ENCODE results near the gene NUCB2.
"Not testable (repeated sequence)": the region's sequence is repeated elsewhere in the genome, so short reads cannot be mapped to it uniquely, and the experiment has no call there.

The NUCB2 gene

DNA sequence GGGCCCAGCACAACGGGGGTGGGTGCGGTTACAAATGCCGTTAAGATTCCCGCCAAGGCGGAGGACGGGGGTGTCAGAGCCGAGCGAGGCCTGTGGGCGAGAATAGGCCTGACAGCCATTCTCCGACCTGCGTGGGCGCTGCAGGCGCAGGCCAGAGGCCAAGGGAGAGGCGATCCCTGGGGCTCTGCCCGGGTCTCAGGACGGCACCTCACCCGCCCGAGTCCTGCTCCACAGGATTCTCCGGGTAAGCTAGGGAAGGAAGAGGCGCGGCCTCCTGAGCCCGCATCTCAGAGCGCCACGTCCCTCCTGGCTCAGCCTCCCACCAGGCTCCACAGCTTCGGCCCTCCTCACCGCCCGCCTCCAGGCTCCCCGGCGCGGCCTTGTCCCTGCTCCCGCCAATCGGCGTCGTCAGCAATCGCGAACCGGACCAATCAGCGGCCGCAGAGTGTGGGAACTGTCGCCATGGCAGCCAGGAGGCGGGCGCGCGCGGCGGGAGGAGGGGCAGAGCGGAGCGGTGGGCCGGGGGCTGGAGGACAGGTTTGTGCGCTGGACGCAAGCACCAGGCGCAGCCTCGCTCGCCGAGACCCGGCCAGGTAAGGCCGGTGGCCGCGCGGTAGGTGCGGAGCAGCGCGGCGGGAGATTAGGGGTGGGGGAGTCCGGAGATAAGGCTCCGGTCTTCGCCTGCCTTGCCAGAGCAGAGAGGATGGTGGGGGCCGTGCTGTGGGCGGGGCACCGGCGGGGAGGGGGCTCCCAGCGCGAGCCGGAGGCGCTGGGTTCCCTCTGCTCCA lies at the start of gene NUCB2:
NUCB2 (plus strand) TSS at position 504 of the 788 bp plus-strand sequence. CDS start 18,585 bp downstream, outside the sequence.
- DNase-seq, result peak; percentile 91

- not testable (repeated sequence) for DNase-seq
Measured at GRCh38 chr11:17228186-17228925, 48.2 kb upstream of the NUCB2 start.

- no peak for DNase-seq
Measured at GRCh38 chr11:17229481-17230152, 46.9 kb upstream of the NUCB2 start.

DNA sequence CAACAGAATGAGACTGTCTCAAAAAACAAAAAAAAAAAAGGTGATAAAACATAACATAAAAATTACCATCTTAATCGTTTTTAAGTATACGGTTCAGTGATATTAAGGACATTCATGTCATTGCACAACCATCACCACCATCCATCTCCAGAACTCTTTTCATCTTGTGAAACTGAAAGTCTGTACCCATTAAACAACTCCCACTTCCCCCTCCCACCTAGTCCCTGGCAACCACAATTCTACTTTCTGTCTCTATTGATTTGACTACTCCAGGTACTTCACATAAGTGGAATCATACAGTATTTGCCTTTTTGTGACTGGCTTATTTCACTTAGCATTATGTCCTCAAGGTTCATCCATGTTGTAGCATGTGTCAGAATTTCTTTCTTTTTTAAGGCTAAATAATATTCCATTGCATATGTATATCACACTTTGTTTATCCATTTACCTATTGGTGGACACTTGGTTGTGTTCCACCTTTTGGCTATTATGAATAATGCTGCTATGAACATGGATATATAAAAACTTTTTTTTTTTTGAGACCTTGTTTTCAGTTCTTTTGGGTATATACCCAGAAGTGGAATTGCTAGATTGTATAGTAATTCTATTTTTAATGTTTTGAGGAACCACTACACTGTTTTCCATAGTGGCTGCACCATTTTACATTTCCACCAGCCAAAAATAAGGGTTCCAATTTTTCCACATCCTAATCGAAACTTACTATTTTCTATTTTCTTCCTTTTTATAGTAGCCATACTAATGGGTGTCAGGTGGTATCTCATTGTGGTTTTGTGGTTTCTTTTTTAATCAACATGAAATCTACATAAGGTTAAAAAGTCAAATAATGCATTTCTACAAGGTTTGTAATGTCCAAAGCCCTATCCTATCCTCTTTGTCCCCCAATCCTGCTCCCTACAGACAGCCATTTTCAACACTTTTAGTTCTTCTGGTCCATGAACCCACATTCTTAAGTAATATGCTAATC lies 45.4 kb upstream of the NUCB2 start:
- peak; percentile 86 for DNase-seq

- DNase-seq, result no peak
Measured at GRCh38 chr11:17233101-17233500, 43.4 kb upstream of the NUCB2 start.

GRCh38 chr11:17238377-17238776 lies 38.2 kb upstream of the NUCB2 start:
- DNase-seq, result no peak

- DNase-seq, result not testable (repeated sequence)
Measured at GRCh38 chr11:17239927-17240326, 36.6 kb upstream of the NUCB2 start.

DNA sequence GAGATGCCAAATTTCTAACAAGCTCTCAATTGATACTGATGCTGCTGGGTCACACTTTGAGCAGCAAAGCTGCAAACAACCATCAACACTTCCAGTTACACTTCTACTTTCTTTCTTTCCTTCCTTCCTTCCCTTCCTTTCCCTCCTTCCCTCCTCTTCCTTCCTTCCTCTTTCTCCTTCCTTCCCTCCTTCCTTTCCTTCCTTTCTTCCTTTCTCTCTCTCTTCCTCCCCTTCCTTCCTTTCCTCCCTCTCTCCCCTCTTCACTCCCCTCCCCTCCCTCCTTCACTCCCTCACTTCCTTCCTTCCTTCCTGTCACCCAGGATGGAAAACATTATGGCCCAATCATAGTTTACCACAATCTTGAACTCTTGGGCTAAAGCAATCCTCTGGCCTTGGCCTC lies 35.8 kb upstream of the NUCB2 start:
- no peak for DNase-seq

- not testable (repeated sequence) for DNase-seq
Measured at GRCh38 chr11:17242954-17243353, 33.6 kb upstream of the NUCB2 start.

GRCh38 chr11:17244046-17244445 lies 32.5 kb upstream of the NUCB2 start:
- DNase-seq, result peak; percentile 76

DNA sequence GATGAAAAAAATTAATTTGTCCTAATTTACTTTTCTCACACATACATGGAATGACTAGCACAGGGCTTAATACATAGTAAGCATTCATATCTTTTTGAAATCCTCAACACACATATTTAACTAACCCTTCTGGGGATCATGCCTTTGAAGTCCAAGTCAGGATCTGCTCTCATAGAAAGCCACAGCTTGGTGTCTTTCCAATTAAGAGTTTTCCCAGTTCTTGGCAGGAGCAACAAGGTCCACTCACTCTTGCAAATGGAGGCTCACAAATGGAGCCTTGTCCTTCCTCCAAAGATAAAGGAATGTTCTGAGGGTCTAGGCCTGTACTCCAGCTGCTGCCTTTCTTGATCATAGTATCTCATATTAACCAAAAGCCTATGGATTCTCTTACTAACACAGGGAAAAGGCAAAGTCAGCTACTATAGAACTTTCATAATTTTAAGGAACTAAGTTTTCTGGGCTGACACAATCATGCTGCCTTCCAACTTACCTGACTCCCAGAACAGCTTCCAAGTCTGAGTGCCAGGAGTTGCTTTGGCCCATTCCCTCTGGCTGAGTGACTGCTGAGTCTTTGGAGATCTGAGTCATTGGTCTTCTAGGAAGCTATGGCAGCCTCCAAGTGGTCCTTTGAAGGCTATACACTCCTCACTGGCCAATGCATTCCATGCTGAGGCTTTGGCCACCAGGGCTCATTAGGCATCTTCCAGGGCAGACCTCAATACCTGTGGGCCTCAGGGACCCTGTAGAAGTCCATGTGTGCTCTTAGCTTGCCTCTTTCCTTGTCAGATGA lies 25.8 kb upstream of the NUCB2 start:
- no peak for DNase-seq

GRCh38 chr11:17252704-17253103 lies 23.8 kb upstream of the NUCB2 start:
- no peak for DNase-seq

DNA sequence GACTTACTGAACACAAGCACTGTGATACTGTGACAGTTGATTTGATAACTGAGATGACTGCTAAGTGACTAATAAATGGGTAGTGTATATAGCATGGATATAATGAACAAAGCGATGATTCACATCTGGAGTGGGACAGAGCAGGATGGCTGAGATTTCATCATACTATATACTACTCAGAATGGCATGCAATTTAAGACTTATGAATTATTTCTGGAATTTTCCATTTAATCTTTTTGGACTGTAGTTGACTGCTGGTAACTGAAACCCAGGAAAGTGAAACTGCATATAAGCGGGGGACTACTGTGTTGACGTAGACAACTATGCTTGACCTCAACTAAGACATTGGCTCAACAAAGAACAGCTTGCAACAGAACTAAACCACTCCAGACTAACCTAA lies 20.0 kb upstream of the NUCB2 start:
- peak; percentile 36 for DNase-seq

DNA sequence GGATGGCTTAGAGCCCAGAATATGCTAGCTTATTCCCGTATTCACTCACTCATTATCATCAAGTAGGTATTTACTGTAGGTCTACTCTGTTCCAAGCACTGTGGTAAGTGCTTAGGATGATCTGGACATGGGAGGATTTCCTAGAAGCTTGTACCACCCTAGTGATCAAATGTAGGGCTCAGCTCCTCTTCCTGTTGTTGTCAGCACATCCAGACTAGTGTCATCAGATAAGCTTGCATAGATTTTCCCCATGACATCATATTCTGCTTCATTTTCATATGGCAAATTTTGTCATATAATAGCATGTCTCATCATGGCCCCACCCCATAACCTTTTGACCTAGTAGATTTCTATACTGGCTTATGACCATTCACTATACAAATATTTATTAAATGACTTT lies 19.3 kb upstream of the NUCB2 start:
- DNase-seq, result no peak

DNA sequence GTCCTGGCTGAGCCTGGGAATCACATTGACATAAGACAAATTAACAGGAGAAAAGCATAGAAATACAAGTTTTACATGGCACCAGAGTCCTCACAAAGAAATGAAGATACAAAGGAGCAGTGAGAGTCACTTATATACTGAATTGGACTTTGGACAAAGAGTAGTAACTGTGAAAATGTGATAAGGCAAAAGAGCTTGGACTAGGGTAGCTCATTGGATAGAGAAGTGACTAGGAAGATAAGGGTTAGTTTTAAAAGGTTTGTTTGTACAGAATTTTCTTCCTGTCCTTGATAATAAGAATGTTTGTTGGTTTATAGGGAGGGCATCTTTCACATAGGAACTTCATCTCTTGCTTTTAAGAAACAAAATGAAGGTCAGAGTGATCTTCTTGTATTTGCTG lies 17.9 kb upstream of the NUCB2 start:
- no peak for DNase-seq

GRCh38 chr11:17259519-17259918 lies 17.0 kb upstream of the NUCB2 start:
- DNase-seq, result no peak

GRCh38 chr11:17260020-17260419 lies 16.5 kb upstream of the NUCB2 start:
- DNase-seq, result no peak

DNA sequence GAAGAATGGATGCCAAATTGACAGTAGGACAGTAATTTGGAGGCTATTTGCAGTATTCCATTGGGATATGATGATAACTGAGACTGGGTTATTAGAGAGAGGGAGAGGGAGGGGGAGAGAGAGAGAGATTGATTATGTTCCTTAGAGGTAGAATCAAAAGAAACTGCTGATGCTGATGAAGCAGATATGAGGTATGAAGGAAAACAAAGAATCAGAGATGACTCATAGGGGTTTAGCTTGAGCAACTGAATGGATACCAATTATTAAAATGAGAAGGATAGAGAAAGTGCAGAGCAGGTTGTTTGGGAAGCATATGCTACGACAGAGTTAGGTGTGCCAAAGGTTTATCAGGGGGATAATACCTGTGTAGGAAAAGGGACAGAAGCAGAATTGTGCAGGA lies 12.8 kb upstream of the NUCB2 start:
- no peak for DNase-seq

GRCh38 chr11:17266781-17267180 lies 9.8 kb upstream of the NUCB2 start:
- DNase-seq, result no peak

DNA sequence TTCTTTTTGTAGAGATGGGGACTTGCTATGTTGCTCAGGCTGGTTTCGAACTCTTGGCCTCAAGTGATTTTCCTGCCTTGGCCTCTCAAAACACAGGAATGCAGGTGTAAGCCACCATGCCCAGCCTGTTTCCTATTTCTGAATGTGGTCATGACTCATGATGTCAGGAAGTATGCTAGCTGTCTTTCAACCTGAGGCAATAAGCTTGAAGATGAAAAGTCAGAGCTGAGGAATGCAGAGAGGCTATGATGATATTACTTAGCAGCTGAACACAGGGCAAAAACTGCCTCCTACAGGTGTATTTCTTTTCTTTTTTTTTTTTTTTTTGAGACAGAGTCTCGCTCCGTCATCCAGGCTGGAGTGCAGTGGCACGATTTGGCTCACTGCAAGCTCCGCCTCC lies 9.0 kb upstream of the NUCB2 start:
- peak; percentile 50 for DNase-seq

- peak; percentile 57 for DNase-seq
Measured at GRCh38 chr11:17268500-17268899, 8.0 kb upstream of the NUCB2 start.

- DNase-seq, result no peak
Measured at GRCh38 chr11:17268902-17269301, 7.6 kb upstream of the NUCB2 start.

Data from MV-4-11 (cell line).